ENCODE data around the gene CIAPIN1. TPM values are rescaled to one million over a fixed set of nuclear protein-coding genes. Genes with fewer than 3 reads are reported as not detected.

CIAPIN1 gene
- total and polyA plus RNA-seq, 7 donors, result 17.1 to 46.2 (median 22.5) TPM

- TF ChIP-seq POLR2AphosphoS5 (IDR thresholded peaks at IDR 0.05), result no peak
- no peak for TF ChIP-seq EP300 (IDR thresholded peaks at IDR 0.05)
- TF ChIP-seq CTCF (IDR thresholded peaks at IDR 0.05), result no peak
- TF ChIP-seq POLR2A (IDR thresholded peaks at IDR 0.05), result no peak
- H3K9me3 ChIP-seq, result no peaks in the 10 kb centered on the region
- no peak for DNase-seq
- H3K27me3 ChIP-seq, result no peaks in the 10 kb centered on the region
- WGBS, 2 donors, result 73 to 82% methylated on average over 12 of the region's 12 CpGs
- peaks cover 0 to 3% (median 2%) of the 10 kb centered on the region in 4 donors for H3K4me1 ChIP-seq
- no peaks in the 10 kb centered on the region for H3K36me3 ChIP-seq
- no peak overlapping the region for H3K27ac ChIP-seq
- no peak overlapping the region for H3K4me3 ChIP-seq
- intact Hi-C loops (cut with DNase I), result no loop called here
Measured at GRCh38 chr16:57411362-57411976, 35.7 kb downstream of the CIAPIN1 start.

- no peak for DNase-seq
- Histone ChIP-seq H3K4me3 (no peak overlapping the region), H3K4me1 (no peaks in the 10 kb centered on the region), H3K27ac (no peak overlapping the region), H3K27me3 (no peaks in the 10 kb centered on the region), H3K9me3 (no peaks in the 10 kb centered on the region), H3K36me3 (no peaks in the 10 kb centered on the region)
- WGBS, 2 donors, result 68 to 82% methylated on average over 14 of the region's 14 CpGs
- intact Hi-C loops (cut with DNase I), result no loop called here
- TF ChIP-seq CTCF (IDR thresholded peaks at IDR 0.05), result no peak
- TF ChIP-seq POLR2AphosphoS5 (IDR thresholded peaks at IDR 0.05), result no peak
- TF ChIP-seq POLR2A (IDR thresholded peaks at IDR 0.05), result no peak
- no peak for TF ChIP-seq EP300 (IDR thresholded peaks at IDR 0.05)
Measured at GRCh38 chr16:57409870-57410587, 37.2 kb downstream of the CIAPIN1 start.

- Histone ChIP-seq H3K4me1 (no peaks in the 10 kb centered on the region), H3K9me3 (no peaks in the 10 kb centered on the region), H3K4me3 (no peak overlapping the region), H3K27me3 (no peaks in the 10 kb centered on the region), H3K27ac (peak overlapping the region in 1 of 4 donors; percentile 43), H3K36me3 (no peaks in the 10 kb centered on the region)
- no peak for TF ChIP-seq POLR2A (IDR thresholded peaks at IDR 0.05)
- TF ChIP-seq POLR2AphosphoS5 (IDR thresholded peaks at IDR 0.05), result no peak
- no peak for TF ChIP-seq EP300 (IDR thresholded peaks at IDR 0.05)
- no peak for TF ChIP-seq CTCF (IDR thresholded peaks at IDR 0.05)
- intact Hi-C loops (cut with DNase I), result no loop called here
- 63 to 86% methylated on average over 5 of the region's 5 CpGs for WGBS, 2 donors
- no peak for DNase-seq
Measured at GRCh38 chr16:57409065-57409464, 38.1 kb downstream of the CIAPIN1 start.

- 93 to 94% methylated on average over 5 of the region's 5 CpGs for WGBS, 2 donors
- TF ChIP-seq CTCF (IDR thresholded peaks at IDR 0.05), result no peak
- TF ChIP-seq POLR2AphosphoS5 (IDR thresholded peaks at IDR 0.05), result no peak
- no peak for TF ChIP-seq POLR2A (IDR thresholded peaks at IDR 0.05)
- TF ChIP-seq EP300 (IDR thresholded peaks at IDR 0.05), result no peak
- intact Hi-C loops (cut with DNase I), result no loop called here
- no peaks in the 10 kb centered on the region for H3K4me1 ChIP-seq
- H3K27me3 ChIP-seq, result no peaks in the 10 kb centered on the region
- H3K36me3 ChIP-seq, result no peaks in the 10 kb centered on the region
- H3K9me3 ChIP-seq, result no peaks in the 10 kb centered on the region
- DNase-seq, result no peak
- no peak overlapping the region for H3K4me3 ChIP-seq
- H3K27ac ChIP-seq, result no peak overlapping the region
Measured at GRCh38 chr16:57407521-57408353, 39.4 kb downstream of the CIAPIN1 start.
